SK-N-SH (cell line): ENCODE data around the gene STIM1. TPM values are rescaled to one million over a fixed set of nuclear protein-coding genes. Genes with fewer than 3 reads are reported as not detected.

Experiments
- CTCF ChIA-PET: fragments of 300-600, 350-600 bp; formaldehyde crosslinking; extraction: SDS; loops from one replicate; lab custom pipeline; 2021; lab: Yijun Ruan, JAX
- POLR2A ChIA-PET: fragments of 350-600 bp; sonication (Branson Sonifier 250); formaldehyde crosslinking; extraction: SDS; loops from one replicate; lab custom pipeline; 2020; ENCODE audit warnings: antibody characterized with exemption, inconsistent platforms; lab: Yijun Ruan, JAX
- DNase-seq: peaks from one replicate; pipeline ENCODE4 v3.0.0; 2012
- H2AFZ ChIP-seq: fragments of 200-600 bp; sonication (generic); 2 replicates; pipeline ENCODE4 v1.8.1; 2016; ENCODE audit warnings: antibody characterized with exemption, mild to moderate bottlenecking, low read depth
- H3F3A ChIP-seq: fragments of 200-600 bp; sonication (generic); replicated peaks from 2 replicates; pipeline ENCODE3; 2016; ENCODE audit warnings: antibody characterized with exemption, mild to moderate bottlenecking; ENCODE audit not compliant: insufficient read depth
- H3K27ac ChIP-seq, 2 experiments: fragments of 200-500 bp in 1 of 2; fragments of 200-600 bp in 1 of 2; sonication (Bioruptor generic) in 1 of 2; sonication (generic), shearing (Covaris generic) in 1 of 2; 2 replicates each; pipeline versions ENCODE4 v1.5.1 to v1.6.1; 2014 to 2016; ENCODE audit warnings: low read depth in 2 of 2, inconsistent platforms in 1 of 2, low read length in 1 of 2, mild to moderate bottlenecking in 1 of 2, mixed read lengths in 1 of 2
- H3K27me3 ChIP-seq: fragments of 200-600 bp; sonication (generic), shearing (Covaris generic); 2 replicates; pipeline ENCODE4 v1.6.1; 2016; ENCODE audit warnings: mixed run types; ENCODE audit not compliant: insufficient read depth
- H3K36me3 ChIP-seq, 2 experiments: fragments of 200-500 bp in 1 of 2; fragments of 200-600 bp in 1 of 2; sonication (Bioruptor generic) in 1 of 2; sonication (generic) in 1 of 2; replicated peaks in 1 of 2; 2 replicates each; pipeline versions ENCODE3 to v1.5.1; 2014 to 2016; ENCODE audit warnings: low read length in 1 of 2, mild to moderate bottlenecking in 1 of 2; ENCODE audit not compliant: insufficient read depth in 2 of 2, control insufficient read depth in 1 of 2
- H3K4me1 ChIP-seq, 2 experiments: fragments of 200-500 bp in 1 of 2; fragments of 200-600 bp in 1 of 2; sonication (Bioruptor generic) in 1 of 2; sonication (generic), shearing (Covaris generic) in 1 of 2; 2 replicates each; pipeline versions ENCODE4 v1.5.1 to v1.6.1; 2014 to 2016; ENCODE audit warnings: low read depth in 1 of 2, low read length in 1 of 2, mixed run types in 1 of 2; ENCODE audit not compliant: insufficient read depth in 2 of 2, control insufficient read depth in 1 of 2
- H3K4me2 ChIP-seq: fragments of 200-600 bp; sonication (generic), shearing (Covaris generic); 2 replicates; pipeline ENCODE4 v1.6.1; 2017; ENCODE audit warnings: mixed run types
- H3K4me3 ChIP-seq, 2 experiments: fragments of 200-500 bp in 1 of 2; fragments of 200-600 bp in 1 of 2; sonication (Bioruptor generic) in 1 of 2; sonication (generic), shearing (Covaris generic) in 1 of 2; 2 replicates each; pipeline versions ENCODE4 v1.5.1 to v1.8.1; 2014 to 2016; ENCODE audit warnings: low read depth in 2 of 2, inconsistent platforms in 1 of 2, low read length in 1 of 2, mild to moderate bottlenecking in 1 of 2, mixed read lengths in 1 of 2, moderate library complexity in 1 of 2
- H3K79me2 ChIP-seq: fragments of 200-600 bp; sonication (generic); 2 replicates; pipeline ENCODE4 v1.8.1; 2017; ENCODE audit warnings: mild to moderate bottlenecking; ENCODE audit not compliant: insufficient read depth
- H3K9ac ChIP-seq: fragments of 200-600 bp; sonication (generic); 2 replicates; pipeline ENCODE4 v1.6.1; 2017; ENCODE audit warnings: mixed run types
- H3K9me2 ChIP-seq: fragments of 200-600 bp; sonication (generic); 2 replicates; pipeline ENCODE4 v1.6.1; 2017; ENCODE audit warnings: mixed run types
- H3K9me3 ChIP-seq: fragments of 200-600 bp; sonication (generic); 2 replicates; pipeline ENCODE4 v1.6.1; 2017; ENCODE audit warnings: mixed run types, mild to moderate bottlenecking, moderate library complexity
- H4K20me1 ChIP-seq: fragments of 200-600 bp; sonication (generic); 2 replicates; pipeline ENCODE4 v1.6.1; 2017; ENCODE audit warnings: mild to moderate bottlenecking, mixed run types; ENCODE audit not compliant: insufficient read depth
- ELF1 ChIP-seq: IDR thresholded peaks from 2 replicates; pipeline ENCODE4 v1.4.0; 2012
- EZH2phosphoT487 ChIP-seq: fragments of 200-600 bp; sonication (generic); IDR thresholded peaks from 2 replicates; pipeline ENCODE4 v1.6.1; 2017; ENCODE audit warnings: low read depth, mixed run types, mild to moderate bottlenecking, antibody characterized with exemption, moderate library complexity, borderline replicate concordance
- FOSL2 ChIP-seq: IDR thresholded peaks from 2 replicates; pipeline ENCODE4 v1.4.0; 2012; ENCODE audit warnings: low read depth, mild to moderate bottlenecking, moderate library complexity, borderline replicate concordance
- GABPA ChIP-seq: IDR thresholded peaks from 2 replicates; pipeline ENCODE4 v1.4.0; 2012; ENCODE audit warnings: low read depth, mild to moderate bottlenecking
- GATA2 ChIP-seq: sonication (generic); formaldehyde crosslinking; IDR thresholded peaks from 2 replicates; pipeline ENCODE4 v1.5.0; 2020; ENCODE audit warnings: mild to moderate bottlenecking, missing genetic modification reagents
- IRF3 ChIP-seq: fragments of 150-350 bp; IDR thresholded peaks from 2 replicates; pipeline ENCODE4 v1.6.1; 2016; ENCODE audit warnings: mild to moderate bottlenecking, low read depth, low read length
- JUND ChIP-seq: IDR thresholded peaks from 2 replicates; pipeline ENCODE4 v1.4.0; 2012
- MAX ChIP-seq: IDR thresholded peaks from 2 replicates; pipeline ENCODE4 v1.4.0; 2012; ENCODE audit warnings: low read depth
- MXI1 ChIP-seq: IDR thresholded peaks from 2 replicates; pipeline ENCODE4 v1.6.1; 2012; ENCODE audit warnings: mild to moderate bottlenecking, low read depth, low read length, improper control_type of control experiment
- NFIC ChIP-seq: IDR thresholded peaks from 2 replicates; pipeline ENCODE4 v1.4.0; 2012; ENCODE audit warnings: borderline replicate concordance
- POLR2AphosphoS5 ChIP-seq: IDR thresholded peaks from 2 replicates; pipeline ENCODE4 v1.6.1; 2012; ENCODE audit warnings: low read depth, low read length
- RAD21 ChIP-seq: IDR thresholded peaks from 2 replicates; pipeline ENCODE4 v1.6.1; 2012; ENCODE audit warnings: mild to moderate bottlenecking, low read length
- RFX5 ChIP-seq: IDR thresholded peaks from 2 replicates; pipeline ENCODE4 v1.6.1; 2012; ENCODE audit warnings: mild to moderate bottlenecking, improper control_type of control experiment, low read length
- RXRA ChIP-seq: IDR thresholded peaks from 2 replicates; pipeline ENCODE4 v1.4.0; 2012; ENCODE audit warnings: low read depth, mild to moderate bottlenecking, borderline replicate concordance
- SIN3A ChIP-seq: IDR thresholded peaks from 2 replicates; pipeline ENCODE4 v1.6.1; 2012; ENCODE audit warnings: low read depth, mild to moderate bottlenecking, low read length, moderate library complexity, borderline replicate concordance
- USF1 ChIP-seq: IDR thresholded peaks from 2 replicates; pipeline ENCODE4 v1.4.0; 2012; ENCODE audit warnings: low read depth, borderline replicate concordance
- YY1 ChIP-seq: IDR thresholded peaks from 2 replicates; pipeline ENCODE4 v1.4.0; 2012; ENCODE audit warnings: low read depth, mild to moderate bottlenecking
- ZBTB33 ChIP-seq: IDR thresholded peaks from 2 replicates; pipeline ENCODE4 v1.4.0; 2012; ENCODE audit warnings: low read depth, borderline replicate concordance
- WGBS: methylation state at CpG from one replicate; pipeline ENCODE4 v1.1.6; 2017; ENCODE audit warnings: low lambda C conversion rate; 5-methylcytosine and 5-hydroxymethylcytosine counted together
- polyA plus RNA-seq, 3 experiments: library from polyadenylated mRNA; depleted of rRNA; stranded (reverse); fragments of >200 nt; gene quantifications; 2 replicates each; pipeline ENCODE4 v1.2.3, GENCODE V29; 2012

STIM1 gene
- polyA plus RNA-seq, 1 of the 3 experiments (the other 2 are of a cell fraction): 29.5 TPM

- WGBS: 97% methylated on average over 3 of the region's 3 CpGs
- no peak for TF ChIP-seq MAX
- Histone ChIP-seq H3K4me3 (no peak overlapping the region), H3K27ac (no peak overlapping the region), H2AFZ (no peak overlapping the region), H3K27me3 (no peaks in the 10 kb centered on the region), H3K4me2 (no peak overlapping the region), H3F3A (peaks cover 17% of the 10 kb centered on the region), H3K9ac (no peak overlapping the region), H3K4me1 (no peaks in the 10 kb centered on the region), H3K79me2 (peaks cover 32% of the 10 kb centered on the region), H3K9me2 (no peaks in the 10 kb centered on the region), H3K36me3 (peaks cover 10 to 22% of the 10 kb centered on the region in 2 experiments), H3K9me3 (no peaks in the 10 kb centered on the region), H4K20me1 (peaks cover 34% of the 10 kb centered on the region)
- no peak for DNase-seq
- ChIA-PET POLR2A (no interaction called here), CTCF (interaction anchor here (2.8 kb wide), 1 partner anchor 246 kb away, joined by 10 read pairs; no protein-coding TSS in a partner anchor)
These were observed 28.7 kb upstream of the STIM1 start for GRCh38 chr11:3826721-3827120.

- ChIA-PET POLR2A (no interaction called here), CTCF (interaction anchor here (2.8 kb wide), 1 partner anchor 246 kb away, joined by 10 read pairs; no protein-coding TSS in a partner anchor)
- H3K4me2 ChIP-seq: no peak overlapping the region
- peaks cover 10 to 22% of the 10 kb centered on the region in 2 experiments for H3K36me3 ChIP-seq
- no peaks in the 10 kb centered on the region for H3K4me1 ChIP-seq
- H3K27ac ChIP-seq: no peak overlapping the region
- H3K9me3 ChIP-seq: no peaks in the 10 kb centered on the region
- peaks cover 41% of the 10 kb centered on the region for H3K79me2 ChIP-seq
- H3K4me3 ChIP-seq: no peak overlapping the region
- no peak overlapping the region for H3K9ac ChIP-seq
- H3K27me3 ChIP-seq: no peaks in the 10 kb centered on the region
- H3K9me2 ChIP-seq: no peaks in the 10 kb centered on the region
- WGBS: 98% methylated on average over 27 of the region's 35 CpGs
- DNase-seq: no peak
- TF ChIP-seq RXRA: no peak
- no peak for TF ChIP-seq JUND
- no peak for TF ChIP-seq GABPA
- no peak for TF ChIP-seq YY1
- TF ChIP-seq ZBTB33: no peak
- TF ChIP-seq ELF1: no peak
- no peak for TF ChIP-seq SIN3A
- no peak for TF ChIP-seq MXI1
- TF ChIP-seq NFIC: no peak
- no peak for TF ChIP-seq USF1
- no peak for TF ChIP-seq IRF3
- no peak for TF ChIP-seq GATA2 (CRISPR knock-in tag)
- TF ChIP-seq RAD21: no peak
- TF ChIP-seq EZH2phosphoT487: no peak
- no peak for TF ChIP-seq RFX5
- TF ChIP-seq FOSL2: no peak
- no peak for TF ChIP-seq POLR2AphosphoS5
- H3F3A ChIP-seq: peaks cover 17% of the 10 kb centered on the region
- H2AFZ ChIP-seq: no peak overlapping the region
- peaks cover 43% of the 10 kb centered on the region for H4K20me1 ChIP-seq
These were observed 27.9 kb upstream of the STIM1 start for GRCh38 chr11:3827434-3828186.
